IPS-20b (cell line): ENCODE measurements around the gene KCNIP2.
A peak's percentile ranks its signal among the peaks of the same experiment; 100 is the strongest.

Source experiments
- H3K27ac ChIP-seq: one replicate; pipeline ENCODE4 v1.5.1; 2013; ENCODE audit warnings: low read length
- H3K27me3 ChIP-seq: 2 replicates; pipeline ENCODE4 v1.6.1; 2013; ENCODE audit warnings: mild to moderate bottlenecking, low read length, inconsistent platforms; ENCODE audit not compliant: insufficient read depth
- H3K36me3 ChIP-seq: 2 replicates; pipeline ENCODE4 v1.6.1; 2013; ENCODE audit warnings: low read depth, mild to moderate bottlenecking, inconsistent platforms, low read length, moderate library complexity; ENCODE audit not compliant: insufficient read depth
- H3K4me1 ChIP-seq: 2 replicates; pipeline ENCODE4 v1.6.1; 2013; ENCODE audit warnings: mild to moderate bottlenecking, control low read depth, inconsistent platforms, low read length, moderate library complexity; ENCODE audit not compliant: insufficient read depth
- H3K4me3 ChIP-seq: 2 replicates; pipeline ENCODE4 v1.5.1; 2013; ENCODE audit warnings: mild to moderate bottlenecking, low read length, inconsistent platforms
- H3K9ac ChIP-seq: 2 replicates; pipeline ENCODE4 v1.6.1; 2013; ENCODE audit warnings: low read depth, mild to moderate bottlenecking, inconsistent platforms, low read length, moderate library complexity
- H3K9me3 ChIP-seq: 2 replicates; pipeline ENCODE4 v1.6.1; 2013; ENCODE audit warnings: mild to moderate bottlenecking, low read depth, low read length, inconsistent platforms; ENCODE audit not compliant: insufficient read depth

KCNIP2 gene

DNA sequence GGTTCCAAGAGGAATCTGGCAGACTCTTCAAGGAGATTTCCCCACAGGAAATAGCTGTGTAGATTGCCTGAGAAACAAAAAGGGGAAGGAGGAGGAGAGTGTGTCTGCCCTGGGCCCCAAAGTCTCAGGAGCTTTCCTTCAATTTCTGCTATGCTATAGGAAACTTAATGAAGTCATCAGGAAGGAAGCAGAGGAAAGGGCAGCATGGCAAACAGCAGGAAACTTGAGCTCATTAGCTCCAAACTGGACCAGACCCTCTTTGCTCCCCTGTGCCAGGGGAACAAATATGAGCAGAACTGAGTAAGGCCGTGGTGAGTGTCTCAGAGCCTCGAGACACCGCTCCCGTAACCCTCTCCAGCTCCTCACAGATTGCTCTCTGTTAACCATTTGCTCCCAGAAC lies 4.8 kb upstream of the KCNIP2 start:
- no peaks in the 10 kb centered on the region for H3K9me3 ChIP-seq
- no peak overlapping the region for H3K9ac ChIP-seq
- no peak overlapping the region for H3K4me3 ChIP-seq
- no peaks in the 10 kb centered on the region for H3K36me3 ChIP-seq
- no peak overlapping the region for H3K27ac ChIP-seq
- peaks cover 5% of the 10 kb centered on the region for H3K27me3 ChIP-seq
- 0 out of 2 replicates have a peak, but pooled peaks cover 6% of the 10 kb centered on the region for H3K4me1 ChIP-seq

DNA sequence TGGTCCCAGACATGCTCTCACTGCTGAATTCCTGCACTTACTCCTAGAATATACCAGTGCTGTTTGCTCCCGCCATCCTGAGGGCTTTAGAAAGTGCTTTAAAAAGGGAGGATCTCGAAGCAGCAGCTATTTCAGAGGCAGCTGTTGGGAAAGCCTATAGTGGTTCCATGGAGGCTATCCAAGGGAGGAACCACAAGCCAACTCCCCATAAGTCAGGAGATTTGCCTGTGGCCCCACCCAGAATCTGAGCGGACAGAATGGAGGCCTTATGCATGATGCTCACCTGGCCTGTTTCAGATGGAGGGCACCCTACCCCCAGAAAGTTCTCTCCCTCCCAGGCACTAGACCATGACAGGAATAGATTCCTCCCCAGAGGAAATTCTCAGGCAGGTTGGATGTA lies 2.3 kb upstream of the KCNIP2 start:
- Histone ChIP-seq H3K27me3 (peaks cover 27% of the 10 kb centered on the region), H3K27ac (no peak overlapping the region), H3K4me1 (peaks cover 9% of the 10 kb centered on the region; the same call in 1 of the 2 replicates), H3K36me3 (no peaks in the 10 kb centered on the region), H3K9me3 (no peaks in the 10 kb centered on the region), H3K4me3 (no peak overlapping the region), H3K9ac (no peak overlapping the region)

DNA sequence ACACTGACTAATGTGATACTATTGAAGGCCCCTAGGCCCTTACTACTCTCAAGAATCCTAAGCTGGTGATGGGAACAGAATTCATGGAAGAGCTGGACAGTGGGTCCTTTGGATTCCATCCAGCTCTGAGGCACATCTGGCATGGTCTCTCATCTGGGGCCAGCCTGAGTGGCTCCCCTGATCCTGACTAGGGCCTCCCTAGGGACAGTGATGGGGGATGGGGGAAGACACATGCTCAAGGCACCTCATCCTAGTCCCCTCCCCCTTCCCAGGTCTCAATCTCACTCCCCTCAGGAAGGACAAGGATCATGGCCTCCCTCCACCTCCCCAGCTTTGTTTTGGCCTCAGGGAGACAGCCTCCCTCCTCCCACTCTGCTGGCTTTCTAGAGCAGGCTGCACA lies 1.8 kb downstream of the KCNIP2 start:
- H3K4me1 ChIP-seq, result peaks cover 13% of the 10 kb centered on the region; the same call in 1 of the 2 replicates
- H3K9me3 ChIP-seq, result no peaks in the 10 kb centered on the region
- peaks cover 27% of the 10 kb centered on the region for H3K27me3 ChIP-seq
- no peaks in the 10 kb centered on the region for H3K36me3 ChIP-seq
- no peak overlapping the region for H3K9ac ChIP-seq
- no peak overlapping the region for H3K27ac ChIP-seq
- no peak overlapping the region for H3K4me3 ChIP-seq

DNA sequence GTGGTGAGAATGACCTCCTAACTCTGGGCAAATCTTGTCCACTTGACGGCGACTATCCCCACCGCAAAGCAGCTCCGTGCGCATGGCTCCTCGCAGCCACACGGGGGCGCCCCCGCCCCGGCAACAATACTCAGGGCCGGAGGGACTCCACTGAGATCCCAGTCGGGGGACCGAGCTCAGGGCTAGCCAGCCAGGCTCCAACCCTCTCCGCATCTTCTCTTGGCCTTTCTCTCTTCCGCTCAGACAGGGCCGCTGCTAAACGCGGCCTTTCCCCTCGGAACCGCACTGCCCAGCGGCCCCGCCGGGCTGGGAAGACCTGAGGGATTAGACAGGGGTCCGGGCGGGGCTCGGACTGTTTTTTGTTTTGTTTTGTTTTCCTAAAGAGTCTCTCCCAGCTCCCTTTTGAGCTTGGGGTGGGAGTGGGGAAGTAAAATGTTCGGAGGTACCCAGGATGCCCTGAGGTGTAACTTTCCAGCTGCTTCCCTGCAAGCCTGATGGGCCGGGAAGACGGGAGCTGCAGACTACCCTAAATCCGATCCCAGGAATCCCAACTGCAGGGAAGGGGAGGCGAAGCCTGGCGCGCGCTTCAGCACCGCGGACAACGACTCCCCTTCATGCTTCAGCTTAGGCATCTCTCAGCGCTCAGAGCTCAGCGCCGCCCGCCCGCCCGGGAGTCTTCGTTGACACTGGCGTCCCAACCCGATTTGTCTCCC lies 2.7 kb downstream of the KCNIP2 start:
- H3K4me1 ChIP-seq, result peaks cover 13% of the 10 kb centered on the region; the same call in 1 of the 2 replicates
- H3K27me3 ChIP-seq, result peaks cover 27% of the 10 kb centered on the region
- H3K36me3 ChIP-seq, result no peaks in the 10 kb centered on the region
- H3K27ac ChIP-seq, result no peak overlapping the region
- peak overlapping the region; percentile 92 for H3K4me3 ChIP-seq
- no peak overlapping the region; the same call in 1 of the 2 replicates for H3K9ac ChIP-seq
- no peaks in the 10 kb centered on the region for H3K9me3 ChIP-seq

DNA sequence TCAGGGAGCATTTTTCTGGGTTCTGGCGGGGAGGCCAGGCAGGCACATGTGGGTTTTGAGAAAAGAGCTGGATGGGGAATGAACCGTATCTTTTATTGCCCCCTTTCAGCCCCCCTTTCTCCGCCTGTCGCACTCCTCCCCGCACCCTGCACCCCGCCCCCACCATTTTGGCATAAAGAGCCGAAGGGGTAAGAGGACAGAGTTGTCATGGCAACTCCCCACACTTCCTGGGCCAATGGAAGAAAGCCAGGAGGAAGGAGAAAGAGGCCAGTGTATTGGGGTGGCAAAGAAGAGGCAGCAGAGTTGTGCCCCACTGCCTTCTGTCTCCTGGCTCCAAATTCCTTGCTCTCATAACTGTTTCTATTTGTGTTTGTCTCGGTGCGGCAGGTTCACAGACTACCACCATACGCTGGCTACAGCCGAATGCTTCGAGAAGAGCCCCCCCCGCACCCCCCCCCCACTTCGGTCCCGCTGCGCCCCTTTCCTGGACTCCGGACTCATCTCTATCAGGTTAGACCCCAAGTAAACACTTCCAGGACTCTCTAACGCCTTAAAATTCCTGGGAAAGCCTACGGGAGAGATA lies 3.4 kb downstream of the KCNIP2 start:
- H3K36me3 ChIP-seq, result no peaks in the 10 kb centered on the region
- H3K9me3 ChIP-seq, result no peaks in the 10 kb centered on the region
- peaks cover 13% of the 10 kb centered on the region; the same call in 1 of the 2 replicates for H3K4me1 ChIP-seq
- no peak overlapping the region; the same call in 1 of the 2 replicates for H3K9ac ChIP-seq
- peak overlapping the region; percentile 92 for H3K4me3 ChIP-seq
- no peak overlapping the region for H3K27ac ChIP-seq
- peaks cover 22% of the 10 kb centered on the region for H3K27me3 ChIP-seq

DNA sequence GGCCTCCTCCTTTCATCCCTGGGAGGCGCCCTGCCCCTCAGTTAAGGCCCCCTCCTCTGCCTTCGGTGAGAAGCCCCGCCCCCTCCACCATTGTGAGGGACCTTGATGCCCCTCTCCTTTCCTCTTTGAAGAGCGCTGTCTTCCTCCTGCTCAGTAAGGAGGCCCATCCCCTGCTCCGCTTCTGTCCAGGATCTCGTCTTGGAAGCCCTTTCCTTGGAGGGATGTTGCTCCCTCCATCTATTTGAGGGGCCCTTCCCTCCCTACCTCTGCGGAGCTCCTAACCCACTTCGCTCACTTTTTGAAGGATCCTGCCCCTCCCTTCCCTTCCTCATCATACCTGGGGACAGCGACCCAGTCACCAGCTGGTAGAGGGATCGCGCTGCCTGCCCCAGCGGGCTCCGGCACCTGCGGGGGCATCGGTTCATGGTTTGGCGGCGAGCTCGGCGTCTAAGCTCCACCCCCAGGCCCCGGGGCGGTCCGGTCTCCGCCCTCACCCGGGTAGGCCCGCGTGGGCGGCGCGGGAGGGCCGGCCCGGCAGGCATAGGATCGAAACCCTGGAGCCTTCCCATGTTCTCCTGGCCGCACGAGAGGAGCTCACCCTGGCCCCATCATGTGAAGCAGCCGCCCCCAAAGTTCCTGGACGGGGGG lies 4.1 kb downstream of the KCNIP2 start:
- Histone ChIP-seq H3K4me1 (peaks cover 15% of the 10 kb centered on the region; the same call in 1 of the 2 replicates), H3K9me3 (no peaks in the 10 kb centered on the region), H3K27ac (no peak overlapping the region), H3K36me3 (no peaks in the 10 kb centered on the region), H3K9ac (peak overlapping the region; percentile 77; the same call in 1 of the 2 replicates), H3K4me3 (peak overlapping the region; percentile 92), H3K27me3 (peaks cover 22% of the 10 kb centered on the region)

DNA sequence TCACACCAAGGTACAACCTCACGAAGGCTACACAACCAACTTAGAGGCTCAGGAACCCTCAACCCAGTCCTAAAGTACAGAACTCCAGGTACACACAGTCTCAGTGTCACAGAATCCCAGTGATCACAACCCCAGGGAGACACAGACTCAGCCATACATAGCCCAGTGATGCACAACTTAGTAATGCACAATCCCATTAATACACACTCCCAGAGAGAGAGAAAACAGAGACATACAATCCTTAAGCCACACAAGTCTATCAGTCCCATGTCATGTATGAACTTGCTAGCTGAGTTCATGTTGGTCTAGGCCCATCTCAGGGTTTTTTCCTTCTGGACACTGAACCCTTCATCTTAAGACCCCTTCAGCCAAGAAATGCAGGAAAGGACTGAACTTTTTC lies 4.6 kb downstream of the KCNIP2 start:
- no peak overlapping the region for H3K27ac ChIP-seq
- H3K9ac ChIP-seq, result peak overlapping the region; percentile 77; the same call in 1 of the 2 replicates
- H3K36me3 ChIP-seq, result no peaks in the 10 kb centered on the region
- peak overlapping the region; percentile 92 for H3K4me3 ChIP-seq
- H3K27me3 ChIP-seq, result peaks cover 22% of the 10 kb centered on the region
- H3K4me1 ChIP-seq, result peaks cover 10% of the 10 kb centered on the region; the same call in 1 of the 2 replicates
- H3K9me3 ChIP-seq, result no peaks in the 10 kb centered on the region

DNA sequence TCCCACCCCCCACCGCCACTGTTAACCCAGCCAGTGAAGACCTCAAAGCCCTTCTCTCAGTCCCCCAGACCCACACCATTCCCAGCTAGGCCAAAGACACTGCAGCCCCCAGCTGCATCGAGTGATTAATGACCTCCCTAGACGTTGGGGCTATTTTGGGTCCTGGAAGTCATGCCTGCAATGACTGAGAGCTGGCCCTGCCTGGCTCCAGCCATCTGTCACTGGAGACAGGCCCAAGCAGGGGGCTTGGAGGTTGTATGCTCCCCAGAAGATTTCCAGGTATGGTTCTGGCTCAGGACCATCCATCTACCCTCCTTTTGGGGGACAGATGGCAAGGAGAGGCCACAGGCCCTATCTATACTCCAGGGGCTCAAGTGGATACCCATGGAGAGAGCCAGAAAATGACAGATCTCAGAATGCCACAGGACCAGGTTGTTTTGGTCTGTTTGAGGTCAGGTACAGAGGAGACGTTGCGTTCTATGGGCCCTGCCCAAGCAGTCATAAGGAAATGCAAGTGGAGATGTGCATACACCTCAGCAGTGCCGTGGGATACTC lies 5.1 kb downstream of the KCNIP2 start:
- peaks cover 10% of the 10 kb centered on the region; the same call in 1 of the 2 replicates for H3K4me1 ChIP-seq
- H3K9me3 ChIP-seq, result no peaks in the 10 kb centered on the region
- no peaks in the 10 kb centered on the region for H3K36me3 ChIP-seq
- no peak overlapping the region for H3K9ac ChIP-seq
- H3K27me3 ChIP-seq, result peaks cover 22% of the 10 kb centered on the region
- H3K27ac ChIP-seq, result no peak overlapping the region
- no peak overlapping the region for H3K4me3 ChIP-seq

DNA sequence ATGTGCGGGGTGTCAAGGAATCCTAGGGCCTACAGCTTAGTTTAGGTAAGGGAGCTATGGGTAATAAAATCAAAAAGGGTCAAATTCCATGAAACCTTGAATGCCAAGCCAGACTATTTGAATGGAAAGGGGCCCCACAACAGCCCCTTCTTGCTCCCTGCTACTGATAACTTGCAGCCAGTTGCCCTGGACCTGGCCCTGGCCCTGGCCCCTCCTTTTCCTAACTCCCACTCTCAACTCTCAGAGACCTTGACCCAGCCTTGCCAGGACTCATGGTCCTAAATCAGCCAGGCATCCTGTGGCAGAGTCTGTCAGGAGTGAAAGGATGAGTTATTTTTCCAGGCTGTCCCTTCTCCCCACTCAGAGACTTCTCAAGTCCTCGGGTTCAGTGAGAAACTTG lies 5.9 kb downstream of the KCNIP2 start:
- H3K27ac ChIP-seq, result no peak overlapping the region

DNA sequence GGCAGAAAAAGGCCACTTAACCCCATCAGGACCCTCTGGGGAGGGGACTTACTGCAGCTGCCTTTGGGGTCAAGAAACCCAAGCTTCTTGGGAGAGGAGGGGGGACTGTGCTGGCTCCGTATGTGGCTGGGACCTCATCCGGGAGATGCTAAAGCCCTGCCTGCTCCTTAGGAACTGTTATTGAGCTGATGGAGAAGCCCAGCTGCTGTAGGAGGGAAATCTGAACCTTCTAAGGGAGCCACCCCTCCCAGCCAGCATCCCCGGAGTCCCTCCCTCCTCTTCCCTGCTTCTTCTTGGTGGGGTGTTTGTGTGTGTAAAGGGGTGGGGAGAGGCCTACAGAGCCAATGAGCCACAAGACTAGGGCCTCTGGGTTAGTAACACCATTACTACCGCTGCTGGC lies 8.2 kb downstream of the KCNIP2 start:
- H3K4me1 ChIP-seq, result peaks cover 11% of the 10 kb centered on the region
- no peak overlapping the region for H3K4me3 ChIP-seq
- H3K27me3 ChIP-seq, result no peaks in the 10 kb centered on the region; the same call in 1 of the 2 replicates
- H3K9me3 ChIP-seq, result no peaks in the 10 kb centered on the region
- no peak overlapping the region for H3K9ac ChIP-seq
- no peak overlapping the region for H3K27ac ChIP-seq
- H3K36me3 ChIP-seq, result no peaks in the 10 kb centered on the region

More for the DNA sequence above, 5.9 kb downstream of the KCNIP2 start:
- peaks cover 10% of the 10 kb centered on the region; the same call in 1 of the 2 replicates for H3K4me1 ChIP-seq
- no peaks in the 10 kb centered on the region for H3K9me3 ChIP-seq
- no peak overlapping the region for H3K9ac ChIP-seq
- H3K4me3 ChIP-seq, result no peak overlapping the region
- H3K27me3 ChIP-seq, result peaks cover 16% of the 10 kb centered on the region
- H3K36me3 ChIP-seq, result no peaks in the 10 kb centered on the region

DNA sequence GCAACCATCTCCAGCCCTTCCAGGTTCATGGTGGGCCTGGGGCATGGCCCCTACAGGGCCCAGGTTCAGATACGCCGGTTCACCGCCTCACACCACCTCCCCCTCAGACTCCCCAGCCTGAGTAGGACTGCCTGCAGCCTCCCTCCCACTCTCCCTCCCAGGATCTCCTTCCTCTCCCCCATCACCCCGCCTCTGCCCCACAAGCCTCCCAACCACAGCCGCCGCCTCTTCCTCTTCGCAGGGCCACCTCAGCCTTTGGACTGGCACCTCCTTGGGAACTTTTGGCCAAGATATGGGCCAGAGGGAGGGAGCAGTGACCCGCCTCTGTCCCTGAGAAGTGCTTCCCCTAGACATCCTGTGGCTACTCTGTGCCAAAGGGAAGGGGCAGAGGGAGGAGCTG lies 9.3 kb downstream of the KCNIP2 start:
- Histone ChIP-seq H3K27me3 (no peaks in the 10 kb centered on the region; the same call in 1 of the 2 replicates), H3K27ac (no peak overlapping the region), H3K4me3 (no peak overlapping the region), H3K4me1 (peaks cover 11% of the 10 kb centered on the region), H3K9me3 (no peaks in the 10 kb centered on the region), H3K36me3 (no peaks in the 10 kb centered on the region), H3K9ac (no peak overlapping the region)
